ENCODE data around the gene WDR7.

WDR7 gene

DNA sequence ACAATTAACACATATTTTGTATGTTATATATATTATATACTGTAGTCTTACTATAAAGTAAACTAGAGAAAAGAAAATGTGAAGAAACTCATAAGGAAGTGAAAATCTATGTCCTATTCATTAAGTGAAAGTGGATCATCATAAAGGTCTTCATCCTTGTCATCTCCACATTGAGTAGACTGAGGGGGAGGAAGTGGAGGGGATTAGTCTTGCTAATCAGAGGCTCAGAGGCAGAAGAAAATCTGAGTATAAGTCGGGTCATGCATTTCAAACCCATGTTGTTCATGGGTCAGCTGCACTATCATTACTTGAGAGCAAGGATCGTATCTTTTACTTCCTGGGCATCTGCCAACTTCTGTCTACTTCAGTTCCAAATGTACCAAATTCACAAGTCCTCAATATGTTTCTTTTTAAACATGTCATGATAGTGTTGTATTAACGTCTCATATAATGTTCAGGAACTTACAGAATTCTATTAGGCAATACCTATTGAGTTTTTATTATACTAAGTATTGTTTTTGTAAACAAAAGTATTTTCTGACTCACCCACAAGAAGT lies 286.8 kb downstream of the WDR7 start:
- DNase-seq (ENCODE audit: low spot score), result no peak

DNA sequence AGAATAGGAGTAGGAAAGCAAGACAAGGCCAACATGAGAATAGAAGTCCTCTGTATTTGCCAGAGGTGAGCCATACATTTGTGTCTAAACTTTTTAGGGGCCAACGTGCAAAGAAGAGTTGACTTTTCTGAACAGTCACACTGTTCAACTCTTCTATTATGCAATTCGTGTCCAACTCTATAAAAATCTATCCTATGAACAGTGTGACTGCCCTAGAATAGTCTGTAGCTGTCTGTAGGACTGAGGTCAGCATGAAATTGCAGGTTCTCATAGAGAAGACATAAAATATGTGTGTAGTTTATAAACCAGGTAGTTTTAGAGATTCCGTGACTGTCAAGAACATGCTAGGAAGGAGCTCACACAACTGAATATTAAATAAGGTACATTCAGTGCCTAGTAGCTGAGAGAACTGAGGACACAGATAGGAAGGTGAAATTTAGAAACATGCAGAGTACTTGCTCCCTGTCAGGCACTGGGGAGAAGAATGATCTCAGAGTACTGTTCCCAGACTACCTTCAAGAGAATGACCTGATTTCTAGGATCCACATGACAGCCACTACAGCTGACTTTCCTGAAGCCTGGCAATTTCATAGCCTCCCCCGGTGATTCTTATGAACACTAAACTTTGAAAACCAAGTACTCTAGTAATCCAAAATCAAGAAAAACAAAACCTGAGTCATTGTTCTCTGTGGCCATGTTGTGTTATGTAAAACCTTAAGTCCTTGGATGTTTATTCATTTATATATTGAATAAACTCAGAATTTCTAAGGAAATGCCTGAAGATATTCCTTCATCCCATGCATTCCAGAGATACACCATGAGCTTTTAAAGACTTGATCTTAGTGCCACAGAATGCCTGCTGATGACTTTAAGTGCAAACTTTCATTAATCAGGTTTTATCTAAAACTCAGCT lies 294.3 kb downstream of the WDR7 start:
- no peak for DNase-seq (ENCODE audit: low spot score)

DNA sequence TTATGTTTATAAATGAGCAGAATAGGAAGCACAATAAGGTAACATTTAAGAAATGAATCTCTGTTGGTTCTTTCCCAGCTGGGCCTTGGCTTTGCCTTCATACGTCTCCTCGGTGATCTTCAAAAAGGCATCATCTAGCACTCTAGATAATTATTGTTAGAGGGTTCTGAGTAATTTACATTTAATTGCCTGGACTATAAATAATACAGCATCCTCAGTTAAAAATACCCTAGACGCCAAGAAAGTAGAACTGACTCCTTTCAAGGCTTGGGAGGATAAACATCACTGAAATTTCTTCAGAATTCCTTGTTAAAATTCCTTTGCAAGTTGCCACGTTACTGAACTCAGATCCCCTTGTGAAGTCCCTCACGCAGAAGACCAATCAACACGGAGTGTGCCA lies 296.1 kb downstream of the WDR7 start:
- no peak for DNase-seq (ENCODE audit: low spot score)

DNA sequence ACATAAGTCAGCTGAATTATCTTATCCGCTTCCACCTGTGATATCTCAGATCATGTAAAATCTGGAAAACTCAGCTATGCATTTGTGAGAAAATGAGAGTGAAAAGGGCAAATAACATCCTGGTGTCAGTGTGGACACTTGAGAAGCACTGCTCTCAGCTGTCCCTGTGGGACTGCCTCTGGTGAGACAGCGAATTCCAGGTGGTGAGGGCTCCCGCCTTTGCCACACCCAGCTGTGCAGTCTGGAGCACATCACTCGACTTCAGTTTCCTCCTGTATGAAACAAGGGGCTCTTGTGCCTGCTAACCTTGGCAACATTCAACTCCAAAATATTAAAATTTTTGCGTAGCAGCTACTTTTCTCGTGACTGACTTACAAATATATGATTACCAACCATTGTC lies 300.9 kb downstream of the WDR7 start:
- no peak for DNase-seq (ENCODE audit: low spot score)

DNA sequence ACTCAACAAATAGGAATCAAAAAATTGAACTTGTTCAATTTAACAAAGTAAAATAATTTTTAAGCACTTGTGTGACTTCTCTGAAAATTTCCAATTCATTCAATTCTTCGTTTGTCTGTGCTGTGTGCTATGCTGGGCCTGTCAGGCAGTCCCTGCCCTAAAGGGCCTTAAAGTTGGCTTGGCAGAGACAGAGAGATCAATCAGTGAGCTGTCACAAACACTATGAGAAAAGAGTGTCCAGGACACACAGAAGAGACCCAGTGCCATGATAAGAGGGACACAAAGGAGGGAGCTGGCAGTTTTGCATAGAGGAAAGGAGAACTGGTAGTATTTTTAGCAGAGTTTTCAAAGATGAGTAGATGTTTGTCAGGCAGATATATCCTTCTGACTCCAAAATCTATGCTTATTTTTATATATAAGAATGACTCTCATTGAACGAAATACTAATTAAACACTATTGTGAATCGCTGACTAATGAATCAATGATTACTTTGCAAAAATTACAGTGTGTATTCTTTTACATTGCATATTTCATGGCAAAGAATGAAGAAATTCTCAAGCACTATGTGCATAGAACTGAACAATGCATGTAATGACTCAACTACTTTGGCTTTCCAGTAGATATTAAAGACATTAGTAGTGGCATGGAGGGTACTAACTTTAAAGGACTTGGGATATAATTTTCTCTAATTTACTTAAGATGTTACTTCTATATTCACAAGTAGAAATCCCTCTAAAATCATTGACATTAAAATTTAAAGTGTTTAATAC lies 302.5 kb downstream of the WDR7 start:
- no peak for DNase-seq (ENCODE audit: low spot score)

DNA sequence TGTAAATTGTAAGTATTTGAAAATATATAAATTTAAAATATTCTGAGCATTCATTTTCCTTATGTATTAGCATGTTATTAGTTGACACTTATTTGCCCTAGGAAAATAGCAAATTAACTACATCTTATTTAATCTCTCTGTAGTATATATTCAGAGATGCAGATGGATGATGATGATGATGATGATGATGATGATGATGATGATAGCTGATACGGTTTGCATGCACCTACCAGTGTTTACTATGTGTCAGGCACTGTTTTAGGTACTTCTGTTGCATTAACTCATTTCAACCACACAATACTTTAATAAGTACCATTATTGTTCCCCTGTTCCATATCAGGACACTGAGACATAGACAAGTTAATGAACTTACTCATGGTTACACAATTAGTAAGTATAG lies 304.3 kb downstream of the WDR7 start:
- no peak for DNase-seq (ENCODE audit: low spot score)

DNA sequence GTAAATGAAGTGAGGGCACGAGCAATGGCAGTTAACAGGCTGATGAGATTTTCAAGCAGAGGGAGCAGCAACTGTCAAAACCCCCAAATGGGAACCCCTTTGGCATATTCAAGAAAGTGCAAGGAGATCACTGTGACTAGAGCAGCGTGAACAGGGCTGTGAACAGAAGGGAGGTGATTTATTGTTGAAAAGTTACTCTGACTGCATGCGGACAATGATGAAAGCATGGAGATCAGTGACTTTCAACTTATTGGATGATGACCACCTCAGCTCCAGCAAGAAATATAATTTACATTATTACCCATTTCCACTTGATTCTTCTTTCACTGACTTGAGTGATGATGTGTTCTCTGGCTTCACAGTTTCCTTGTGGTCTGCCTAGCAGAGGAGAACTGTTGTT lies 308.0 kb downstream of the WDR7 start:
- no peak for DNase-seq (ENCODE audit: low spot score)

- DNase-seq (ENCODE audit: low spot score), result no peak
These were observed 311.2 kb downstream of the WDR7 start for GRCh38 chr18:56962322-56962721.

GRCh38 chr18:56967035-56967434 lies 315.9 kb downstream of the WDR7 start:
- DNase-seq (ENCODE audit: low spot score), result no peak

- no peak for DNase-seq (ENCODE audit: low spot score)
These were observed 322.3 kb downstream of the WDR7 start for GRCh38 chr18:56973487-56973886.

GRCh38 chr18:56974141-56974540 lies 323.0 kb downstream of the WDR7 start:
- DNase-seq (ENCODE audit: low spot score), result no peak

GRCh38 chr18:56975276-56975675 lies 324.1 kb downstream of the WDR7 start:
- no peak for DNase-seq (ENCODE audit: low spot score)

DNA sequence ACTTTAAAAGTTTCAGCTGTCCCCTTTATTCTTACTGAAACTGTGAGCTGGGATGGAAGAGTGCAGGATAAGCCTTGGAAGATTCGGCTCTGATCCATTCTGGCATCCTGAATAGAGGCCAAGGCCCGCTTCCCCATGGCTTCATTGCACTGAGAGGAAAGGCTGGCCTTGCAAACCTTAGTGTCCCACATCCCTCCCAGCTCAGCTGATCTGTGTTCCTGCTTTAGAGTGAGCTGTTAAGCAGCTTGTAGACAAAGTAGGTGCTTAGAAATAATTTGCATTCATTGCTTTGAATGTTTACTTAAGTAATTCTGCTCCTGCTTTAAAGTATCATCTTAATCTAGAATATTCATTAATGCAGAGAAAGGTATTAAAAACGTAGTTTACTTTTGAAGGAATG lies 326.1 kb downstream of the WDR7 start:
- no peak for DNase-seq (ENCODE audit: low spot score)

DNA sequence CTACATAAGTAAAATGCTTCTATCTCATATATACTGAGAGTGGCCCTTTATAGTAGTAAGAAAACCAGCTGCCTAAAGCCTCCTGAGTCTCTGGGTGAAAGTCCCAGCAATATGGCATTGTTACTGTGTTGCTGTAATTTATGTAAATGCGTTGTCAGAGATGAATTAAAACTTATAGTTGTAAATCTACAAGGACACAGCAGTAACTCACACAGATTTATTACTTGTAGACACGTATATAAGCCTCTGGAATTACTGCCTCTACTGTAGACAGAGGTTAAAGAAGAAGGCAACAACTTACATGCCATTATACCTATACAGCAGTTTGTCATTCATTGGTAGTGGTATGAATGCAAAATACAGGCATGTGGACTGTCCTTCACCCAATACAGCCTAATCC lies 326.6 kb downstream of the WDR7 start:
- no peak for DNase-seq (ENCODE audit: low spot score)

DNA sequence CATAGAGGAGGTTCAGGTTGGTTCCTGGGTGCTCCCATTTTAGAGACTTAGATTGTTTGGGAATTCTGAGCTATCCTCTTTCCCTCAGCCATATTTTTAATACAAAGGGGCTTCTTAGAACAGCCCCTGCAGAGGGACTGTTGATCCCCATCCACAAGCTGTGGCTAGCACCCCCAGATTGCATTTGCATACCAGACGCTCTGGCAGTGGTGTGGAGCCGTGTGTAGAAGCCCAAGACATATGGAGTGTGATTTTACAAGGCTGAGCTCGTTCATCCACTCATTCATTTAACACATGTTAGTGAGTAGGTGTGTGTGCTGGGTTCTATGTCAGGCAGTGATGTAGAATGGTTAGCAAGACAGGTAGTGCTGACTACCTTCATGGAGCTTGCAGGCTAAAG lies 329.0 kb downstream of the WDR7 start:
- DNase-seq (ENCODE audit: low spot score), result no peak

DNA sequence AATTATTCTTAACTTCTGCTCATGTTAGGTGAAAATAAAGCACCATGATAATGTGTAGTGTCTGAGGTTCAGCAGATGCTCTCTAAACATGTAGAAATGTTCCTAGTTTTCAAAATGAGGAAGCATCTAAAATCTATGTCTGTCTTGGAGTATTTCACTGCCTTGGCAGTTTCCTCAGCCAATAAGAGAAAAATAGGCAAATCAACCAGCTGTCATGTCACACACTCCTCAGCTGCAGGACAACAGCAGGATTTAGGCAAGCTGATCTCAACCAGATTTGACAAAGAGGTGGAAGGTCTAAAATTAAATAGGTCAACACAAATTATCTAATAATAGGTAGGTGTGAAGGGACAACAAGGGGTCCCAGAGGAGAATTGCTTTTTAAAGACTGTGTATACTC lies 331.6 kb downstream of the WDR7 start:
- no peak for DNase-seq (ENCODE audit: low spot score)

- no peak for DNase-seq (ENCODE audit: low spot score)
These were observed 332.3 kb downstream of the WDR7 start for GRCh38 chr18:56983275-56983992.

DNA sequence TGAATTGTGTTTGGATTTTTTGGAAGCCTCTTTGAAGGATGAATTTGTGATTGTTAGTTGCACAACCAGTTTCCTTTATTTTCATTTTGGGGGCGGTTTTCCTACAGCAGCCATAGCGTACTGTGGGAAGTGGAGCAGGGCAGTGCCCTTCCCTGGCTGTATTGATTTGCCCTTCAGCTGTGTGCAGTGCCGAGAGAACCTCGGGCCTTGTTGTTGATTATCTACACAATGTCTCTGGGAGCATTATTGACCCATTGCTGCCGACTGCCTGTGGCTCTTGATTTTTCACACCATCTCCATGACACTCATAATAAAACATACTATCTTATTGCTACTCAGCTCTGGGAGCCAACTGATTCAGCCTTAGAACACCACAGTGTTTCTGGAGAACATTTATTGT lies 333.6 kb downstream of the WDR7 start:
- DNase-seq (ENCODE audit: low spot score), result no peak

- no peak for DNase-seq (ENCODE audit: low spot score)
These were observed 335.7 kb downstream of the WDR7 start for GRCh38 chr18:56986829-56987228.

DNA sequence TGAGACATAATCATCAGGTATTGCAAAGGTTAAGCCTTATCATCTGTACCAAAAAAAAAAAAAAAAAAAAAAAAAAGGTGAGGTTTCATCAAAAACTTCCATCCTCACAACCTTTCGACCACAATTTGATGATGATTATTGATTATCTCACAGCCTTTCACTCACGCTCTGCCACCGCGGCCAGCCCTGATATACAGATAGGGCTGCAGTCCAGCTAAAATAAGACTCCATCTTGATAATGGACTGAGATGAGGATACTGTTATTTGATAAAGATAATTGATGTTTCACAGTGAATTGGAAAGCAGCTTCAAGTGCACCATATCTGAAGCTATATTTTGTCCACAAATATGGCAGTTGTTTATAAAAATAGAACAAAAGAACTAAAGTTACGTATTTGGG lies 336.1 kb downstream of the WDR7 start:
- no peak for DNase-seq (ENCODE audit: low spot score)

GRCh38 chr18:56988022-56988421 lies 336.9 kb downstream of the WDR7 start:
- DNase-seq (ENCODE audit: low spot score), result no peak

DNA sequence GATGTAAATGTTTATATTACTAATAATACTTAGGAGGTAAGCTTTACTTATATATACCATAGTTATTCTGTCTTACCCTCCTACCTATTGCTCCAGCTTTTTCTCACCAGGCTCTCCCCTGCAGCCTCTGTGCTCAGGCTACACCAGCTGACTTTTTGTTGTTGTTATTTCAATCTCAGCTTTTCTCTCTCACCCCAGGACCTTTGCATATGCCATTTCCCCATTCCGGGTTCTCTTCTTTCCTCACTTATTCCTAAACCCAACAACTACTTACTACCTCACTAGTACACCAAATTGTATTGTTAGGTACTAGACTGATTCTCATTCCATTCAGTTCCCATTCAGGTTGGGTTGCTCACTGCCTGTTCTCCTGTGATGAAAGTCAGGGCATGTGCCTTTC lies 339.5 kb downstream of the WDR7 start:
- no peak for DNase-seq (ENCODE audit: low spot score)
